GM18511 (cell line): Measurements from ENCODE around the gene CA5A.
"Not testable (repeated sequence)": the region's sequence is repeated elsewhere in the genome, so short reads cannot be mapped to it uniquely, and the experiment has no call there.

Experiments
- ATAC-seq: cut with Tn5 transposase; IDR thresholded peaks from one replicate; pipeline ENCODE4 v1.9.1; 2021; ENCODE audit warnings: mild to moderate bottlenecking, moderate library complexity; ENCODE audit not compliant: unreplicated experiment

Gene CA5A

GRCh38 chr16:87870418-87871291 lies 65.7 kb downstream of the CA5A start:
- ATAC-seq, result not testable (repeated sequence)

DNA sequence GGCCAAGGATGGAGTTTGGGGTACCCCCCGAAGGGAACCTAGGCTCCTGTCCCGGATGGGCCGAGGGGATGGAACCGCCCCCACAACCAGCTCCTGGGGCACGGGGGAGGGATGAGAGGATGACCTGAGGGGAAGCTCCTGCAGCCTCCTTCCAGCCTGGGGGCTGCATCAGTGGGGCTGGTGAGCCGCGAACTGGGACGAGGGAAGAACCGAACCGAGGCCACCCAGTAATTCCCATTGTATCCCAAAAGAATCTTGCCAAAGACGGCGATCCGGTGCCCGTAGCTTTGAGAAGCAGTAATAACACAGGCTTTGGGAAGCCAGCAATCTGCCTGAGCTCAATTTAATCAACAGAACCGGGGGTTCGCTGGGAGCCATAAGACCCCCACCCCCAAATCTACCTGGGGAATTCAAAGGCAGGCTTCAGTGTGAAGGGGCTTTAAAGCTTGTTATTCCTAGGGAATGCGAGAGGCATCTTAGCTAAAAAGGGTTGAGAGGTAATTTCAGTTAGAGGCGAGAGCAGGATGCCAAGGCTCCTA lies 66.4 kb downstream of the CA5A start:
- ATAC-seq, result not testable (repeated sequence)

DNA sequence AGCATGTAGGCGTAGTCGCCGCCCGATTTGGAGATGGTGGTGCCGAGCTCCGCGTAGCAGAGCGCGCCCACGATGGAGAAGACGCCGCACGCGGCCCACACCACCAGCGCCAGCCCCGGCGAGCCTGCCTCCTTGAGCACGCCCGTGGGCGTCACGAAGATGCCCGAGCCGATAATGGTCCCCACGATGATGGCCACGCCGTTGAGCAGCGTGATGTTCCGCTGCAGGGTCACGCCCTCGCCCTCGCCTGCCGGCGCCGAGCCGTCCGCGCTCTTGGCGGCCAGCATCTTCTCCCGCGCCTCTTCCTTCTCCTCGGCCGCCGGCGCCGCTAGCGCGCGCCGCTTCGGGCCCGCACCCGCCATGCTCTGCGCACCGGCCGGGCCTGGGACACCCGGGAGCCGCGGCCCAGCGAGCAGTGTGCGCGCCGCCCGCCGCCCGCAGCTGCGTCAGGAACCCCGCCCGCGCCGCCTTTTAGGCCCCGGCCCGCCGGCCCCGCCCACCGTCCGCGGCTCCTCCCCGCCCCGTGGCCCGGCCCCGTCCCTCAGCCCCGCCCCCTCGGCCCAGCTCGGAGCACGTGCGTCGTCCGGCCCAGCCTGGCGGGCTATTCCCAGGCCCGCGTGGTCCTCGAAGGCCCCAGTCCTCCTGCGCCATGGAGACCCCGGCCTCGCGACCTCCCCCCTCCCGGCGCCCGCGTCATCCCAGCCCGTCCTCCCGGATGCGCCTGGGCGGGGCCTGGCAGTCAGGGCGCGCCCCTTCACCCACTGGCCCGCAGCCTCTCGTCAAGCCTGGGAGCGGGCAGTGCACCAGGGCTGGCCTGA lies 67.1 kb downstream of the CA5A start, which contains the start of gene SLC7A5:
SLC7A5 (minus strand) TSS at position 447 of the 818 bp plus-strand sequence; CDS start at position 362, 85 bp downstream.
- peak; percentile 64 for ATAC-seq

DNA sequence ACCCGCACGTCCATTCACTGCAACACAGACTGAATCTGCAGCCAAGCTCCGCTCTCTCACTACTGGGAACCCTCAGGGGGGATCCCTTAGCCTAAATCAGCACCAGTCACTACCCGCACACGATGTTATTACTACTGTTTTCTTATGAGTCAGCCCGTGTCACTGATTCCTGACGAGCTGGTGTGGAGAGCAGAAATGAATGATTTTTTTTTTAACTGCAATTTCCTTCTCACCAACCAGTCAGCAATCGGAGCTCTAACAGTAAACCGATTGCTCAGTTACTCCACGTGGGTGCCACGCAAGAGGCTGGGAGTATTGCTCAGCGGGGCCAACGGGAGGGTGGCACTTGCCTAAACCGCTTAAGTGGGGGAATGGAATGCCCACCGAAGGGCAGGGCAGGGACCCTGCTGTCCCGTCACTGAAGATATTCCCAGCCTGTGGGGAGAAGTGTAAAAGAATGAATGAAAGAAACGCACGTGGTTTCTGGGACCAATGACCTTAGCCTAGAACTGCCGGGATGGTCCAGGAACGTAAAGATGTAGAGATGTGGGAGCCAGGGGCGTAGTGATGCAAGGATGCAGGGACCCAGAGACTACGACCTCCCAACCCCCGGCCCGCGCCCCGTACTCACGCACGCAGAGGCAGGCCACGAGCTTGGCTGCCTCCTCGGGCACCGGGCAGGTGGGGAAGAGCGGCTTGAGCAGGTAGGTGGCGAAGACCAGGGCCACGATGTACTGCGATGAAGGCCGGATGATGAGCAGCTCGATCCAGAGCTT lies 67.9 kb downstream of the CA5A start:
- peak; percentile 39 for ATAC-seq

DNA sequence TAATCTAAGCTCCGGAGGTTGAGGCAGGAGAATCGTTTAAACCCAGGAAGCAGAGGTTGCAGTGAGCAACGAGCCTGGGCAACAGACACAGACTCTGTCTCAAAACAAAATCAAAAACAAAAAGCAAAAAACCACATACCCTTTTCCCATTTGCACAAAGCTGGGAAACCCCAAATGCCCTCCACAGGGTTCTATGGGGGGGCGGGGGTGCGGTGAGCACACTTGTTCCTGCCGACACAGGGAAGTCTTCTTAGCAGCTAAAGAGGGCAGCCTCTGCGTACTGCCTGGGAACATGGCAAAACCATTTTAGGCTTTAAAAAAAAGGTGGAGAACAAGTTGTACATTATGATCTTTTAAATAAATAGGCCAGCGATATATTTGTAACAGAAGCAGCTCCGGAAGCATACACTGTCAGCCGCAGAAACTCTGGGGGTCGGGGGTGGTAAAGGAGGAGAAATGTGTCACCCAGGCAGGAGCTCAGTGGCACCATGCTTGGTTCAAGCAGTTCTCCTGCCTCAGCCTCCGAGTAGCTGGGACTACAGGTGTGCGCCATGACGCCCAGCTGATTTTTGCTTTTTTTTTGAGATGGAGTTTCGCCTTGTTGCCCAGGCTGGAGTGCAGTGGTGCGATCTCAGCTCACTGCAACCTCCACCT lies 70.3 kb downstream of the CA5A start:
- not testable (repeated sequence) for ATAC-seq

DNA sequence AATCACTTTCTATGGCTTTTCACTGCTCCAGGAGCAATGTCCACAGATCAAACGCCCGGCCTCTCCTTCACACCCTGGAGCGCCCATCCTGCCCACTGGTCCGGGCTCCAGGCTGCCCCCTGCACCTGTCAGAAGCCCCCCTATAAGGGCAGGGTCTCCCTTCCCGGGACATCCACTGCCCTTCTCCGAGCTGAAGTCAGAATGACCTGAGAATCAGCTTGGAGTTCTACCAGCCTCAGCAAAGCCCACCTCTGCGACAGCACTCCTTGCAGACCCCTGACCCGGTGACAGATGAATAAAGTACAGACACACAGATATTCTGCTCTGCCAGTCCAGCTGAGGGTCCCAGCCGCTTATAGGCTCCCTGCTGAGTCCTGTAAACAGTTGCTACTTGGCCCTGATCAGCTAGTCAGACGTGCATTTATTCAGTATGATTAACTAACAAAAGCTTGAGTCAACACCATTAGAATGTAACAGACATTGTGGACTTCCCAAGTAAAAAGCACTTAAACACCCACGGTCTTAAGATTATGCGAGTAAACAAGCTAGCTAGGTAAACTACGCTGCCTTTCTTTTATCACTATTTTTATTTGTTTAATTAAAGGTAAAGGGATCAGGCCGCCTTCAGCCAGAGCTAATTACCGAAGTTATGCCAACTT lies 71.9 kb downstream of the CA5A start:
- no peak for ATAC-seq

GRCh38 chr16:87863327-87863635 lies 73.0 kb downstream of the CA5A start:
- not testable (repeated sequence) for ATAC-seq

- ATAC-seq, result not testable (repeated sequence)
Measured at GRCh38 chr16:87862597-87863326, 73.6 kb downstream of the CA5A start.

- ATAC-seq, result not testable (repeated sequence)
Measured at GRCh38 chr16:87861300-87862099, 74.8 kb downstream of the CA5A start.

DNA sequence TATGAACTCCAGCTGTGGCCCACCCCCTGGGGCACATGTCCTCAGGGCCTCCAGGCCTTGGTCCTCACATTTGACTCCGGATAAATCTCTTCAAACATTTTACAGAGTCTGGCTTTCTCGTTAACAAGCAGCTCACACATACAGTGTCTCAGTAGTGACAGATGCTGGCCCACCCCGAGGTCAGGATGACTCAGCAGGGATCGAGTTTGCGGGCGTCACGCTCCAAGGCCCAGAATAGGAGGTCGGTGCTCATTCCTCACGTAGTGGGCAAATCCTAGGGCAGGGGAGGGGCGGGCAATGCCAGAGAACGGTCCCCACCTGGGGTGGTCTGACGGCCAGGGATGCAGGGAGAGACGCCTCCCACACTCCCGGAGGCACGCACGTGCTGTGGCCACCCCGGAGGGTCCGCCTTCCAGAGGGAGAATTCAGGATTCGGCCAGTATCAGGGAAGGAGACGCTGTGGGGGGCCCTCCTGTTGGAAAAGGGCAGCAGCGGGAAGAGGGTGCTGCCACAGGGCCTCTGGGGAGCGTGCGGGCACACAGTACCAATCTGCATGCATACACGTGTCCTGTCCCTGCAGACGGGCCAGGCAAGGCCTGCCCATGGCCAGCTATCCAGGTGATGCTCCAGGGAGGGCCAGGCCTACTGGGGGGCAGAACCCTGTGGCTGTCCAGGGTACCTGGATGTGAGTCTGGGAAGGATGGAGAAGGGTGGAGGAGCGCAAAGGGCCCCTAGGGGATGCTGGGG lies 75.6 kb downstream of the CA5A start:
- ATAC-seq, result no peak

GRCh38 chr16:87858151-87858993 lies 78.0 kb downstream of the CA5A start:
- not testable (repeated sequence) for ATAC-seq

DNA sequence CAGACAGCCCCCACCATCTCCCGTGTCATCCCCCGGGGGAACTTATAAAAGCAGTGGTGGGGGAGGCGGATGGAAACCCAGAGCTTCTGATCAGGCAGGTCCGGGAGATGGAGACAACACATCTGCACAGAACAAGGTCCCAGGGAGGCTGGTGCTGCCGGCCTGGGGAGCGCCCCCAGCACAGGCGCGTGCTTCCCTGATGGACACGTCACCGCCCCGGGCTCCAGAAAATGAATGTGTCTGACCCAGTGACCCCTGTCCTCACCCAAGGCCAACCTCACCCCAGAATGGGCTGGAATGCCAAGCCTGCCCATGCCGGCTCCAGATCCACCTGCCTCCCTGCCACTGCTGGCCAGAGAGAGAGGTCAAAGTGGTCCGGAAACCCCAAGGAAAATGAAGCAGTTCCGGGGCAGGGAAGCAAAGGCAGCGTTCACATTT lies 79.5 kb downstream of the CA5A start:
- ATAC-seq, result no peak

GRCh38 chr16:87855852-87856715 lies 80.2 kb downstream of the CA5A start:
- no peak for ATAC-seq

DNA sequence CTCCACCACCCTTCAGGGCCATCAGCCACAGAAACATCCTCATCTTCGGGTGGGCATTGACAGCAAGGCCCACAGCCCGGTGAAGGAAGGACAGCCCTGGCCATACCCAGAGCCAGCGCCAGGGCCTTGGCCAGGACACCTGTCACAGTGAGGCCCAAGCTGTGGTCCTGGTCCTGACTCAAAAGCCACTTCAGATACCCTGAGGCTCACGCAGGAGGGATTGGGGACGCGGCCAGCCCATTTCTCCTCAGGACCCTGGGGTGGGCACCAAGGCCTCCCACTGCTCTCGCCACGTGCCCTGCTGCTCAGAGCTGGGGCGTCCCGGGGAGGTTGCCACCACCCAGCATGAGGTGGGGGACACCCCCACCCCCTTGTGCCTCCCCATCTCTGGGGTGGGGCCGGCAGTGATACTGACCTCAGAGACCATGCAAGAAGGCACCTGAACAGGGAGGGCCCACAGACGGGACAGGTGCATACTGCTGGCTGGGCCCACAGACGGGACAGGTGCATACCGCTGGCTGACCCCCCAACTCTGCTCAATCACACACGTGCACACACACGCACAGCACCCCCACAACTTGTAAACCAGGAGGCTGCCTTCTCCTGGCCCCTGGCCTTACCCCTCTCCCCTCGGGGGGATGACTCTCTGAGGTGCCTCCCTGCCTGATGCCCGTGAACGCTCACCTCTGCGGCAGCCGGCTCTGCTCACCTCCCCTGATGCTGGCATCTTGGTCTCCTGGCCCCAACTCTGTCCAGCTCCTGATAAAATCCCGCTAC lies 81.2 kb downstream of the CA5A start:
- ATAC-seq, result no peak
